PC-9 (cell line): Measurements from ENCODE around the gene CES1. TPM values are rescaled to one million over a fixed set of nuclear protein-coding genes. Genes with fewer than 3 reads are reported as not detected.
"Not testable (repeated sequence)": the region's sequence is repeated elsewhere in the genome, so short reads cannot be mapped to it uniquely, and the experiment has no call there.

Experiments used
- BruUV-seq: library from RNA; stranded (reverse); fragments of 400-500 nt; replicated peaks from 2 replicates; lab custom pipeline; 2021; lab: Mats Ljungman, UMichigan
- CTCF ChIA-PET: fragments of 300-600 bp; sonication (Branson Sonifier 250); formaldehyde crosslinking; loops from one replicate; lab custom pipeline; 2022; ENCODE audit warnings: antibody characterized with exemption; lab: Charles Lee
- POLR2A ChIA-PET: fragments of 300-600 bp; sonication (Branson Sonifier 250); formaldehyde crosslinking; loops from one replicate; lab custom pipeline; 2022; ENCODE audit warnings: antibody characterized with exemption; ENCODE audit not compliant: unreplicated experiment; lab: Charles Lee
- DNase-seq, 2 experiments: peaks; one replicate each; pipeline versions ENCODE4 v3.0.0 to v3.0.0-alpha.2; 2015 to 2022; ENCODE audit warnings: mixed read lengths in 1 of 2
- H2AFZ ChIP-seq: fragments of 200-600 bp; sonication (generic); 2 replicates; pipeline ENCODE4 v1.8.1; 2017; ENCODE audit warnings: antibody characterized with exemption
- H3F3A ChIP-seq: fragments of 200-600 bp; sonication (generic); 2 replicates; pipeline ENCODE4 v1.8.1; 2017; ENCODE audit warnings: antibody characterized with exemption, mild to moderate bottlenecking, low read depth; ENCODE audit not compliant: insufficient read depth
- H3K27ac ChIP-seq: fragments of 200-600 bp; sonication (generic); 2 replicates; pipeline ENCODE4 v1.6.1; 2016; ENCODE audit warnings: mixed run types
- H3K27me3 ChIP-seq: fragments of 200-600 bp; sonication (generic); 2 replicates; pipeline ENCODE4 v1.6.1; 2016; ENCODE audit warnings: low read depth, mixed run types; ENCODE audit not compliant: insufficient read depth
- H3K36me3 ChIP-seq: fragments of 200-600 bp; sonication (generic); 2 replicates; pipeline ENCODE4 v1.6.1; 2016; ENCODE audit warnings: low read depth, mixed run types
- H3K4me1 ChIP-seq: fragments of 200-600 bp; sonication (generic); replicated peaks from 2 replicates; pipeline ENCODE4 v1.6.1; 2016; ENCODE audit warnings: mixed run types; ENCODE audit not compliant: insufficient read depth
- H3K4me2 ChIP-seq: fragments of 200-600 bp; sonication (generic); 2 replicates; pipeline ENCODE4 v1.6.1; 2017; ENCODE audit warnings: mixed run types
- H3K4me3 ChIP-seq: fragments of 200-600 bp; sonication (generic); 2 replicates; pipeline ENCODE4 v1.6.1; 2016; ENCODE audit warnings: mixed run types
- H3K79me2 ChIP-seq: fragments of 200-600 bp; sonication (generic); 2 replicates; pipeline ENCODE4 v1.6.1; 2017; ENCODE audit warnings: low read depth, mixed run types
- H3K9me2 ChIP-seq: fragments of 200-600 bp; sonication (generic); 2 replicates; pipeline ENCODE4 v1.8.1; 2017; ENCODE audit warnings: mild to moderate bottlenecking; ENCODE audit not compliant: insufficient read depth
- H3K9me3 ChIP-seq: fragments of 200-600 bp; sonication (generic); 2 replicates; pipeline ENCODE4 v1.8.1; 2016; ENCODE audit warnings: low read depth; ENCODE audit not compliant: insufficient read depth
- H4K20me1 ChIP-seq: fragments of 200-600 bp; sonication (generic); 2 replicates; pipeline ENCODE4 v1.8.1; 2017; ENCODE audit not compliant: insufficient read depth
- CTCF ChIP-seq: fragments of 200-600 bp; sonication (generic); conservative IDR thresholded peaks from 2 replicates; pipeline ENCODE4 v1.6.1; 2017; ENCODE audit warnings: mixed run types, antibody characterized with exemption, mild to moderate bottlenecking, moderate library complexity
- EZH2 ChIP-seq: fragments of 200-600 bp; sonication (generic); IDR thresholded peaks from 2 replicates; pipeline ENCODE4 v1.8.0; 2017; ENCODE audit warnings: antibody characterized with exemption, low read depth
- intact Hi-C: fragments of 100-400 bp; cut with micrococcal nuclease; formaldehyde crosslinking; loops from one replicate; pipeline ENCODE4 v1.10.0; 2022; ENCODE audit not compliant: unreplicated experiment
- total RNA-seq: library from RNA; stranded (reverse); gene quantifications from 2 replicates; pipeline ENCODE4 v1.2.3, GENCODE V29; 2021

Gene CES1
- total RNA-seq, 1 experiment from 2014 or later = 107 TPM

- POLR2A ChIA-PET = no interaction called here
- intact Hi-C loops = no loop called here
- DNase-seq = no peak
- H3K4me1 ChIP-seq = no peaks in the 10 kb centered on the region
- no peak overlapping the region for H2AFZ ChIP-seq
- H3K27ac ChIP-seq = no peak overlapping the region
- no peaks in the 10 kb centered on the region for H3F3A ChIP-seq
- H3K9me3 ChIP-seq = no peaks in the 10 kb centered on the region
- no peaks in the 10 kb centered on the region for H3K27me3 ChIP-seq
- no TSS peak for BruUV-seq
- CTCF ChIA-PET = no interaction called here
- no peaks in the 10 kb centered on the region for H4K20me1 ChIP-seq
- no peaks in the 10 kb centered on the region for H3K9me2 ChIP-seq
- no peak overlapping the region for H3K4me2 ChIP-seq
- no peak overlapping the region for H3K4me3 ChIP-seq
- H3K36me3 ChIP-seq = no peaks in the 10 kb centered on the region
- TF ChIP-seq CTCF (no peak), EZH2 (no peak)
- H3K79me2 ChIP-seq = no peaks in the 10 kb centered on the region
Observed at GRCh38 chr16:55773859-55774549, 58.9 kb downstream of the CES1 start.

- TF ChIP-seq CTCF (no peak), EZH2 (no peak)
- Histone ChIP-seq H4K20me1 (no peaks in the 10 kb centered on the region), H3K36me3 (no peaks in the 10 kb centered on the region), H3K4me2 (no peak overlapping the region), H3F3A (no peaks in the 10 kb centered on the region), H3K9me2 (no peaks in the 10 kb centered on the region), H3K4me1 (no peaks in the 10 kb centered on the region), H3K27ac (no peak overlapping the region), H3K4me3 (no peak overlapping the region), H2AFZ (no peak overlapping the region), H3K79me2 (no peaks in the 10 kb centered on the region), H3K27me3 (no peaks in the 10 kb centered on the region), H3K9me3 (no peaks in the 10 kb centered on the region)
- BruUV-seq = no TSS peak
- intact Hi-C loops = no loop called here
- no peak for DNase-seq
- POLR2A ChIA-PET = no interaction called here
- CTCF ChIA-PET = no interaction called here
Observed at GRCh38 chr16:55765161-55765560, 67.7 kb downstream of the CES1 start.

DNA sequence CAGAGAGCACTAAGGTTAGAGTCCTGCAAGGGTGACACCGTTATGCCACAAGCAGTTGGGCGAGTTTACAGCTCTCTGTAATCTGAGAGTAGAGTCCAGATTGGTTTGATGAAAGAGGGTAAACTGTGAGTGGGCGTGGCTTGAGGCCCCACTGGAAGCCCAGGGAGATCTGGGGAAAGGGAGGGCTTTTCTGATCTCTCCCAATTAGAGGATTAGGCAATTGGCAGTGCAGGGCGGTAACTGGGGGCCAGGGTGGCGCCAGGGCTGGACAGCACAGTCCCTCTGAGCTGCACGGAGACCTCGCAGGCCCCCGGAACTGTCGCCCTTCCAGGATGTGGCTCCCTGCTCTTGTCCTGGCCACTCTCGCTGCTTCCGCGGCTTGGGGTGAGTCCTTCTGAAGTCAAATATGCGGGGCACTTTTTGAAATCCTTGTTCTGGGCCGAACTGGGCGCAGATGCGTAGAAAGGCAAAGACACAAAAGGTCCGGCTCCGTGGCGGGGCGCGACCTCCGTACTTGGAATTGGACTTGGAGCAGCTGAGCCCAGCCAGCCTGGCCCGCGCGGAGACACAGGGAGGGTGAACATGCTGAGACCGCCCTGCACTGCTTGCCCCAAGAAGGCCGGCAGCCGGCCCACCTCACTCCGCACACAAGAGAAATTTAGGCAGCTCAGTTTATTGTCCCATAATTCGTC lies 72.4 kb downstream of the CES1 start:
- Histone ChIP-seq H4K20me1 (no peaks in the 10 kb centered on the region), H3K9me3 (no peaks in the 10 kb centered on the region), H2AFZ (no peak overlapping the region), H3K79me2 (no peaks in the 10 kb centered on the region), H3K27ac (no peak overlapping the region), H3K4me1 (no peaks in the 10 kb centered on the region), H3F3A (no peaks in the 10 kb centered on the region), H3K9me2 (no peaks in the 10 kb centered on the region), H3K36me3 (no peaks in the 10 kb centered on the region), H3K27me3 (no peaks in the 10 kb centered on the region), H3K4me2 (no peak overlapping the region), H3K4me3 (no peak overlapping the region)
- no peak for DNase-seq
- TF ChIP-seq EZH2 = no peak
- TF ChIP-seq CTCF = no peak
- no TSS peak for BruUV-seq
- CTCF ChIA-PET = no interaction called here
- POLR2A ChIA-PET = interaction anchor here (0.7 kb wide), 1 partner anchor 333 kb away, joined by 7 read pairs; no protein-coding TSS in a partner anchor
- intact Hi-C loops = no loop called here

- CTCF ChIA-PET, POLR2A ChIA-PET, H3K9me3 ChIP-seq, DNase-seq, H3K4me3 ChIP-seq, H3K27ac ChIP-seq, H3K27me3 ChIP-seq, H3F3A ChIP-seq, H3K36me3 ChIP-seq, H3K4me1 ChIP-seq, BruUV-seq, H4K20me1 ChIP-seq, H3K4me2 ChIP-seq, H2AFZ ChIP-seq, H3K9me2 ChIP-seq, H3K79me2 ChIP-seq: not testable (repeated sequence)
- intact Hi-C loops = loop anchor here (10.0 kb wide), 1 partner anchor 75 kb away; the partner anchor contains the start of gene CES1
Observed at GRCh38 chr16:55759965-55760309, 73.0 kb downstream of the CES1 start.
